H54 (cell line): ENCODE data around the gene USP5.
A peak's percentile ranks its signal among the peaks of the same experiment; 100 is the strongest.

Experiments used
- DNase-seq: peaks from one replicate; pipeline ENCODE4 v3.0.0; 2011; ENCODE audit warnings: low spot score, mixed read lengths; ENCODE audit not compliant: insufficient read length
- FAIRE-seq: peaks from 3 replicates; lab custom pipeline; 2011; peaks lifted over from hg19 to GRCh38; lab: Jason Lieb, UNC
- POLR2A ChIP-seq: IDR thresholded peaks from 2 replicates; pipeline ENCODE4 v1.6.1; 2011; ENCODE audit warnings: low read depth, mild to moderate bottlenecking, low read length

The USP5 gene, protein sequence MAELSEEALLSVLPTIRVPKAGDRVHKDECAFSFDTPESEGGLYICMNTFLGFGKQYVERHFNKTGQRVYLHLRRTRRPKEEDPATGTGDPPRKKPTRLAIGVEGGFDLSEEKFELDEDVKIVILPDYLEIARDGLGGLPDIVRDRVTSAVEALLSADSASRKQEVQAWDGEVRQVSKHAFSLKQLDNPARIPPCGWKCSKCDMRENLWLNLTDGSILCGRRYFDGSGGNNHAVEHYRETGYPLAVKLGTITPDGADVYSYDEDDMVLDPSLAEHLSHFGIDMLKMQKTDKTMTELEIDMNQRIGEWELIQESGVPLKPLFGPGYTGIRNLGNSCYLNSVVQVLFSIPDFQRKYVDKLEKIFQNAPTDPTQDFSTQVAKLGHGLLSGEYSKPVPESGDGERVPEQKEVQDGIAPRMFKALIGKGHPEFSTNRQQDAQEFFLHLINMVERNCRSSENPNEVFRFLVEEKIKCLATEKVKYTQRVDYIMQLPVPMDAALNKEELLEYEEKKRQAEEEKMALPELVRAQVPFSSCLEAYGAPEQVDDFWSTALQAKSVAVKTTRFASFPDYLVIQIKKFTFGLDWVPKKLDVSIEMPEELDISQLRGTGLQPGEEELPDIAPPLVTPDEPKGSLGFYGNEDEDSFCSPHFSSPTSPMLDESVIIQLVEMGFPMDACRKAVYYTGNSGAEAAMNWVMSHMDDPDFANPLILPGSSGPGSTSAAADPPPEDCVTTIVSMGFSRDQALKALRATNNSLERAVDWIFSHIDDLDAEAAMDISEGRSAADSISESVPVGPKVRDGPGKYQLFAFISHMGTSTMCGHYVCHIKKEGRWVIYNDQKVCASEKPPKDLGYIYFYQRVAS

DNA sequence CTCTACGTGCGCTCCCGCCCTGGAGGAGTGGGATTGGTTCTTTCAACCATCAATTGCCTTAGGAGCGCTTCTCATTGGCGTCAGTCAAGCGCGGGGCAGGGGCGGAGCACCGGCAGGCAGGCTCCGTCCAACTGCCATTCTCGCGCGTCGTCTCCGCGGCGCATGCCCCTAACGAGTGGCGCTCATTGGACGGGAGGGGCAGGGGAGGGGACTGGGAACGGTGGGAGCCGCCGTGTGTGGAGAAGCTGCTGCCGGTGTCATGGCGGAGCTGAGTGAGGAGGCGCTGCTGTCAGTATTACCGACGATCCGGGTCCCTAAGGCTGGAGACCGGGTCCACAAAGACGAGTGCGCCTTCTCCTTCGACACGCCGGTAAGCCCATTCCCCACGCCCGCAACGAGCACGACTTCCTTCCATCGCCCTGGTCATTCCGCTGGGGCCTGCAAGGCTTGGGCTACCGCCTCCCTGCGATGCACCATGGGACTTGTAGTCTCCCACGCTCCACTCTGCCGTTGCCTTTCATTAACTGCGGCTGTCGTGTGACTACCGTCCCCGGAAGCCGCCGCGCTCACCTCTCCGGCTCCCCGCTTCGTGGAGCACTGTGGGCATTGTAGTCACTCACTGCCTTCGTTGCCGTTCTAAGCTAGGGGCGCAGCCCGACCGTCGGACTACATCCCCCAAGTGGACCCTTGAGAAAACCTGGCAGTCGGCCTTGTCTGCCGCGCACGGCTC, at the start of gene USP5:
USP5 (plus strand) TSS at position 230 of the 730 bp plus-strand sequence; CDS start at position 260, 30 bp downstream.
- peak; percentile 94 for DNase-seq
- peak; percentile 72 for TF ChIP-seq POLR2A
- peak; percentile 15 for FAIRE-seq

GRCh38 chr12:6807170-6807569, 44.8 kb upstream of the USP5 start:
- DNase-seq (no peak), FAIRE-seq (no peak)
- TF ChIP-seq POLR2A = no peak

GRCh38 chr12:6809056-6809455, 42.9 kb upstream of the USP5 start:
- DNase-seq (no peak), FAIRE-seq (no peak)
- no peak for TF ChIP-seq POLR2A

GRCh38 chr12:6810758-6811157, 41.2 kb upstream of the USP5 start:
- DNase-seq = no peak
- FAIRE-seq = no peak
- TF ChIP-seq POLR2A = no peak

DNA sequence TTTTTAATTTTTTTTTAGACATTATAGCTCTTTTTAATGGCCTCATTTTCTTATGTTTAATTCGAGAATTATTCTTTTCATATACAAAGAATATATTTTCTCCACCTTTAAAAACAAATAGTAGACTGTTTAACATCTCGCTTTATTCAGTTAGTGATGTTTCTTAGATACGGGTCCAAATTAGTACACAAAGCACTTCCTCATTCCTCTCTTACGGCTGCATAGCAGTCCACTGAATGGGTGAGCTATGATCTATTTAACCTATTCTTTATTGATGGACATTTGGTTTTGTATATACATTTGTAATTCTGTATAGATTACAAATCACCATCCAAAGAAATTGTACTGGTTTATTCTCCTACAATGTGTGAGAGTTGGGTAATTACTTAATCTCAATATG, 38.6 kb upstream of the USP5 start:
- FAIRE-seq = no peak
- no peak for DNase-seq
- TF ChIP-seq POLR2A = no peak

DNA sequence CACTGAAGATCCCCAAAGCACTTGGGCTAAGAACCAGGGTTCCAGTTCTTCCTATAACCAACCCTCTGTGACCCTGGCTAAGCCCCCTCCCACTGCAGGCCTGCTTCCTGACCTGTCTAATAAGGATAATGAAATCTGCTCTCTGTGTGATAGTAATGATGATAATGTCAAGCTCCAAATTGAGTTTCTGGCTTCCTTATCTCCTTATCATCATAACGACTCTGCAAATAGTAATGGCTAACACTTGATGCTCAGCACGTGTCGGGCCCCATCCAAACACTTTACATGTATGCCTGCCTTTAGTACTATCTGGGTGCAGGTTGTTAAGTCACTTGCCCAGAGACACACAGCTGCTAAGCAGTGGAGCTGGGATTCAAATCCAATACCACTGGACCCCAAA, 35.4 kb upstream of the USP5 start:
- no peak for DNase-seq
- FAIRE-seq = no peak
- no peak for TF ChIP-seq POLR2A

- DNase-seq = no peak
- FAIRE-seq = no peak
- no peak for TF ChIP-seq POLR2A
Observed at GRCh38 chr12:6817098-6817497, 34.9 kb upstream of the USP5 start.

DNA sequence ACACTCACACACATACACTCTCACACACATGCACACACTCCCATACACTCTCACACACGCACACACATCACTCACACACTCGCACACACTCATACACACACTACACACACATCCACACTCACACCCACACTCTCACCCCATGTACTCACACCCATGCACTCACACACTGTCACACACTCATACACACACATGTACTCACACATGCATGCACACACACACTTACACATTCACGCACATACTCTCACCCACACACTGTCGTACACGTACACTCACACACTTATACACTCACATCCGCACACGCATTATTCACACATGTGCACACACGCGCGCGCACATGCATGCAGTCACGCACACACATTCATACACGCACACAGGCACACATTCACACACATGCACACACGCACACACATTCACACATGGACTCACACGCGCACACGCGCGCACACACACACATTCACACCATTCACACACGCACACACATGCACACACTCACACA, 34.2 kb upstream of the USP5 start:
- FAIRE-seq = no peak
- no peak for DNase-seq
- TF ChIP-seq POLR2A = no peak

DNA sequence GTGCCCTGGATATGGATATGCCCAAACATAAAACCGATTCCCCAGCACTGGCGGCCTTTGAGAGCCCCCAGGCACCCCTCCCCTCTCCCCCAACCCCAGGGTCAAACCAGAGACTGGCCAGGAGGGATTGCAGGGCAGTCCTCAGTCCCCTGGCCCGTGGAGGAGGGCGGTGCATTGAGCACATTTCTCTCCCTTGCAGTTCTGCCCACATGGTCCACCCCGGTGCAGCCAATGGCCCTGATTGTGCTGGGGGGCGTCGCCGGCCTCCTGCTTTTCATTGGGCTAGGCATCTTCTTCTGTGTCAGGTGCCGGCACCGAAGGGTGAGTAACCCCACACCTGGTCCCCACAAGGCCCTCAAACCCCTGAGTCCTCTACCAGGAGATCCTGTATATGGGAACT, 33.7 kb upstream of the USP5 start:
- TF ChIP-seq POLR2A = no peak
- DNase-seq = no peak
- no peak for FAIRE-seq

DNA sequence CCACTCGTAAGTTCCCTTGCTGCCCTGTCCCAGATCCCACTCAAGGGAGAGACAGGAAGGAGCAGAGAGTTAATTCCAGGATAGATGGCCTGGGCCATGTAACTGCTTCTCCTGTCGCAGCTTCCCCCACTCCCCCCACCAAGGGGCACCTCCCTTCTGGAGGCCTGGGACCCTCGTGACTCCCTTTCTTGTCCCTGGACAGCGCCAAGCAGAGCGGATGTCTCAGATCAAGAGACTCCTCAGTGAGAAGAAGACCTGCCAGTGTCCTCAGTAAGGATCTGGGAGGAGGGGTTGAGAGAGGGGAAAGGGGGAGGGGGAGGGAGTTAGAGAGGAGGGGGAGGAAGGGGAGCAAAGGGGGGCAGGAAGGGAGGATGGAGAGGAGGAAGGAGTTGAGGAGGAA, 33.3 kb upstream of the USP5 start:
- TF ChIP-seq POLR2A = no peak
- FAIRE-seq (no peak), DNase-seq (no peak)

GRCh38 chr12:6819106-6820030, 32.6 kb upstream of the USP5 start:
- FAIRE-seq (no peak), DNase-seq (no peak)
- no peak for TF ChIP-seq POLR2A

GRCh38 chr12:6820166-6820565, 31.8 kb upstream of the USP5 start:
- no peak for TF ChIP-seq POLR2A
- FAIRE-seq (no peak), DNase-seq (no peak)

- TF ChIP-seq POLR2A = 0 out of 2 replicates have a peak, but pooled peaks have one; percentile 22
- peak; percentile 75 for DNase-seq
- FAIRE-seq = no peak
Observed at GRCh38 chr12:6821591-6822425, 30.1 kb upstream of the USP5 start, which contains the start of gene GPR162. GPR162 (plus strand) TSS chr12:6821821; CDS start chr12:6823899, 2,078 bp downstream.
